ENCODE results near the gene UGT1A6. TPM values are rescaled to one million over a fixed set of nuclear protein-coding genes. Genes with fewer than 3 reads are reported as not detected.
"Not testable (repeated sequence)": the region's sequence is repeated elsewhere in the genome, so short reads cannot be mapped to it uniquely, and the experiment has no call there.

UGT1A6 gene
- total RNA-seq, 1 experiment from 2014 or later, result 2.6 TPM

- DNase-seq (ENCODE audit: low spot score), result no peak
These were observed 25.9 kb downstream of the UGT1A6 start, which contains the start of gene UGT1A4 for GRCh38 chr2:233718552-233718951. TSS of gene UGT1A4 (plus strand) at chr2:233718736. CDS start at chr2:233718821, 85 bp downstream.

- no peak for DNase-seq (ENCODE audit: low spot score)
These were observed 36.1 kb downstream of the UGT1A6 start, which contains the start of gene UGT1A3 for GRCh38 chr2:233728723-233729301. TSS of gene UGT1A3 (plus strand) at chr2:233729042. CDS start at chr2:233729127, 85 bp downstream.

- not testable (repeated sequence) for DNase-seq (ENCODE audit: low spot score)
These were observed 44.4 kb downstream of the UGT1A6 start for GRCh38 chr2:233736868-233737653.

GRCh38 chr2:233740870-233741269, 48.2 kb downstream of the UGT1A6 start:
- DNase-seq (ENCODE audit: low spot score), result no peak

- DNase-seq (ENCODE audit: low spot score), result no peak
These were observed 51.0 kb downstream of the UGT1A6 start for GRCh38 chr2:233743464-233744259.

GRCh38 chr2:233745073-233745755, 52.5 kb downstream of the UGT1A6 start:
- no peak for DNase-seq (ENCODE audit: low spot score)

GRCh38 chr2:233745838-233746237, 53.1 kb downstream of the UGT1A6 start:
- DNase-seq (ENCODE audit: low spot score), result not testable (repeated sequence)

- no peak for DNase-seq (ENCODE audit: low spot score)
These were observed 54.0 kb downstream of the UGT1A6 start for GRCh38 chr2:233746475-233747282.

GRCh38 chr2:233747283-233747544, 54.5 kb downstream of the UGT1A6 start:
- DNase-seq (ENCODE audit: low spot score), result no peak

- not testable (repeated sequence) for DNase-seq (ENCODE audit: low spot score)
These were observed 58.0 kb downstream of the UGT1A6 start for GRCh38 chr2:233750689-233751088.

GRCh38 chr2:233751212-233752009, 58.7 kb downstream of the UGT1A6 start:
- not testable (repeated sequence) for DNase-seq (ENCODE audit: low spot score)

GRCh38 chr2:233754872-233755611, 62.4 kb downstream of the UGT1A6 start:
- no peak for DNase-seq (ENCODE audit: low spot score)

GRCh38 chr2:233756429-233757081, 63.9 kb downstream of the UGT1A6 start:
- peak; percentile 47 for DNase-seq (ENCODE audit: low spot score)

GRCh38 chr2:233758141-233758540, 65.5 kb downstream of the UGT1A6 start:
- no peak for DNase-seq (ENCODE audit: low spot score)

GRCh38 chr2:233758849-233759248, 66.2 kb downstream of the UGT1A6 start:
- no peak for DNase-seq (ENCODE audit: low spot score)

- DNase-seq (ENCODE audit: low spot score), result no peak
These were observed 67.4 kb downstream of the UGT1A6 start, which contains the start of gene UGT1A1 for GRCh38 chr2:233760043-233760442. TSS of gene UGT1A1 (plus strand) at chr2:233760270. CDS start at chr2:233760288, 18 bp downstream.

GRCh38 chr2:233761040-233761769, 68.5 kb downstream of the UGT1A6 start:
- peak; percentile 36 for DNase-seq (ENCODE audit: low spot score)

- peak; percentile 96 for DNase-seq (ENCODE audit: low spot score)
These were observed 71.6 kb downstream of the UGT1A6 start for GRCh38 chr2:233764264-233764663.

Measured in H4 (cell line).